Glomerular endothelial cell (primary cell): ENCODE data around the gene MORC2. TPM values are rescaled to one million over a fixed set of nuclear protein-coding genes. Genes with fewer than 3 reads are reported as not detected.

Experiments
- DNase-seq: peaks from one replicate; pipeline ENCODE4 v3.0.0-alpha.2; 2011; ENCODE audit warnings: low read depth, low spot score; ENCODE audit errors: extremely low read depth
- total RNA-seq: library from RNA; depleted of rRNA; stranded (reverse); fragments of >200 nt; gene quantifications from 2 replicates; pipeline ENCODE4 v1.2.3, GENCODE V29; 2015

Gene MORC2
- total RNA-seq, 1 donor from 2014 or later, result 37.3 TPM

DNA sequence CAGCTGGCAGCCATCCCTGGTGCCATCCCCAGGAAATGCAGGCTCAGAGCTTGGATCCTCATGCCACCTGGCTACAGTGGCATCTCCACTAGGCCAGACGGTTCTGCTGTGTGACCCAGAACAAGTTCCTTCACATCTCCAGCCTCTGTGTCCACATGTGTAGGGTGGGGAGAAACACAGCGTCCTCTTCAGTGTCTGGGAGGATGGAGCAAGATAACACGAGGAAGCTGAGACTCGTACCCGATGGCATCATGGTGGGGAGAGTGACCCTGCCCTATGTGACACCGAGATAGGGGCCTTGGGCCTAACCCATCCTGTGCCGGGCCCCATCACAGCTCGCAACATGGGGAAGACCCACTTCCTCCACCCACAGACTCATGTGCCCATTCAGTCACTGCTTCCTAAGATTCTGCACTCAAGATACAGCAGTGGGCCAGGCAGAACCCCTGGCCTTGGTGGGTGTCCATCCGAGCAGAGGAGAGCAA is 78.5 kb downstream of the MORC2 start:
- no peak for DNase-seq

DNA sequence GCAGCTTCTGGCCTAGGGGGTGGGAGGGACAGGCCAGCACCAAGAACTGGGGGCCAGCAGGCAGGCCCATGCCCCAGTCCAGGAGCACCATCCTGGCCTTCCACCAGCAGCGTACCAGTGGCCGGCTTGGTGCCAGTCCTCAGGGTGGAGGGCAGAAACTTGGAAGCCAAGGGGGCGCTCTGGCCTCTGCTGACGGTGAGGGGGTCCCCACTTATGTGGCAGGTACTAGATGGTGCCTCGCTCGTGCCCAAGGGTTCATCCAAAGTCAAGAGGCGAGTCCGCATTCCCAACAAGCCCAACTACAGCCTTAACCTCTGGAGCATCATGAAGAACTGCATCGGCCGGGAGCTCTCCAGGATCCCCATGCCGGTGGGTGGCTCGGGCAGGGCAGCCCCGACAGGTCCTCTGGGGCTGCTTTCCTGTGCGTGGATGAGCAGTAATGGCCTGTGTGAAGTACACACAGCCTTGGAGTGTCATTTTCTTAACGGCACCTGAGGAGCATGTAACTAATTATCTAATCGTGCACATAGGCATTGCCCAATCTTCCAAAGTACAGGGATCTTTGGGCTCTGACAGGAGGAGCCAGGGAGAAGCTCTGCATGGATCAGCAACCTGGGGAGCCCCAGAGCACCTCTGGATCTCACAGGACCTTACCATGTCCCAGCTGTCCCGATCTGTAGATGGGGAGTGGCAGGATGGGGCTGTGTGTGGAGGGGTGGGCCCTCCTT is 79.1 kb downstream of the MORC2 start:
- DNase-seq, result no peak

DNA sequence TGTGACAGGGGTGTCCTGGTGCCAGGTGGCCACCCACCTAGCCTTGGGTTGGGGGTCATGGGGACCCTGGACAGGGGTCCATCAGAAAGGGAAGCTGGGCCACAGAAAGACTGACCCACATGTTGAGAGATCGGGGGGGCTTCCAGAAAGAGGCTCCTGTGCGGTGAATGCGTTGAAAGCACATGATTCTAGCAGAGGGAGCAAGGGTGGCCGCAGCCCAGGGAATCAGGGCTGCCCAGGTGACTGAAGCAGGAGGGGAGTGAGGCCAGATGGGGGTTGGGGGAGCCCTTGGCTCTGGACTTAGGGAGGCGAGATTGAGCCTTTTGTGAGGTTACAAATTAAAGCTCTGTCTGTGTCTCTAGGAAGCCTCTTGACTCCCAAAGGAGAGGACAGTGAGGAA is 80.7 kb downstream of the MORC2 start:
- no peak for DNase-seq

DNA sequence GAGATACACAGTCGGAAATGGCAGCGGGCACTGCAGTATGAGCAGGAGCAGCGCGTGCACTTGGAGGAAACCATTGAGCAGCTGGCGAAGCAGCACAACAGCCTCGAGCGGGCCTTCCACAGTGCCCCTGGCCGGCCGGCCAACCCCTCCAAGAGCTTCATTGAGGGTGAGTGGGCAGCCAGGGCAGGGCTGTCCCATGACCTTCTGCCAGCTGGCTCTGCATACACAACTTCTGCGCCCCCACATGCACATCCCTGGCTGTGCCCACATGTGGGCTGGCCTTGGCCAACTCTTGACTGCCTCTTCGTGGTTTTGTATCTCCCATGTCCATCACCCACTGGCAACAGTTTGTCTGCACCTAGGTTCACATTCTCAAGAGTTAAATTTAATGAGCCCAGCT is 81.1 kb downstream of the MORC2 start:
- no peak for DNase-seq

DNA sequence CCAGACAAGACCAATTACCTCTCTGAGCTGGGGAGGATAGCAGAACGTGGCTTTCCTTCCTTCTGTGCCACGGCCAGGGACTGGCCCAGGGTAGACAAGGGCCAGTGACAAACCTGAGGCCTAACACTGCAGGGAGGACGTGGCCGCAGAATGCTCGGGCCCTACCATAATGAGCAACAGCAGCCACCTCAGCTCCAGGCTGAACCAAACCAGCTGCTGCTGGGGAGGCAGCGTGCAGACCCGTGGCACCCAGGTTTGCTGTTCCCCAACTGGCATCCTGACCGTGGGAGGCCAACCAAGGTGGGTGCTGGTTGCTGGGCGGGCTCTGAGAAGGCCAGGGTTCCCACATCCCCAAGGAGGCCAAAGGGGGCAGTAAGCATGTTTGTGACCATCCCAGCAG is 83.0 kb downstream of the MORC2 start:
- DNase-seq, result no peak

DNA sequence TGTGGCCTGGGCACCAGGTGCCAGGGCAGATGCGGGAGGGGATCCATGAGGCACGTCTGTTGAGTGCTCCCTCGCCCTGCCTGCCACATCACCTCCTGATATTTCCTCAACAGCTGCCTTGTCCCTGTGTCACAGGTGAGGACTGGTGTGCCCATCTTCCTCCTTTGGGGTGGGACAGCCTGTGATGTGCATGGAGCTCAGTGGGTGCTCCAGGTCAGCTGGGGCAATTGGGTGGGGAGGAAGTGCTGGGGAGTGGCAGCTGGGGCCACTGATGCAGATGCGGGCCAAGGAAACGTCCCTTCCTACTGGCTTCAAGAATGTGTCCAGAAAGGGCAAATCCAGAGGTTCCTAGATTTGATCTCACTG is 83.6 kb downstream of the MORC2 start:
- DNase-seq, result no peak

DNA sequence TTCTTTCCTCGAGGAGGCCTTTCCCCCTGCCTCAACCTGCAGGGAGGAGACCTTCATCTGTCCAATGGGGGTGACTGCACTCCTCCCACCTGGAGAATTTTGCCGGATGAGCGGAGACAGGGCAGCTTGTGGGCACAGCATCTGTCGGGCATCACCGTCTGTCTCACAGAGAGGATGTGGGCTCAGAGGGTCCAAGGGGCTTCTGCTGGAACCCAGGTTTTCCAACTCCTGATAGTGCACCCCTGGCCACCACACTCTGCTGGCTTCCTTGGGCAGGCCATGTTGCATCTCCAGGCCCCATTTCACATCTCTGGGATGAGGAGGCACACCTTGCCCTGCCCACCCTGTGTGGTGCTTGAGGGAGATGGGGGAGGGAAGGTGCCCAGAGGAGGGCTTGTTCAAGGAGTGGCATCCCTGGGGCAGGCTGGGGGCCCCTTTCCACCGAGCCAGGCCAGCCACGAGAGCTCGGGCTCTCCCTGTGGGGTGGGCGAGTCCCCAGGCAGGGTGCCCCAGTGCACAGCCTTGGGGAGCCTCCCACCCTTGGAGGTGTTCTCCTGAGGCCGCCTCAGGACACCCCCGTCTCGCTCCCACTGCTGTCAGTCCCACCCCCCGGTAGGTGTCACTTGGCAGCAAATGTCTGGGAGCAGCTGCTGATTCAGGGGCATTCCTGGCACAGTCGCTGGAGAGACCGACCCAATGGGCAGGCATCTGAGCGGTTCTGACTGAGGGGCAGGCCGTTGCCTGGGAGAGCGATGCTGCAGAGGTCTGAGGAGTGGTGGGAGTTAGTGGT is 84.2 kb downstream of the MORC2 start:
- no peak for DNase-seq

DNA sequence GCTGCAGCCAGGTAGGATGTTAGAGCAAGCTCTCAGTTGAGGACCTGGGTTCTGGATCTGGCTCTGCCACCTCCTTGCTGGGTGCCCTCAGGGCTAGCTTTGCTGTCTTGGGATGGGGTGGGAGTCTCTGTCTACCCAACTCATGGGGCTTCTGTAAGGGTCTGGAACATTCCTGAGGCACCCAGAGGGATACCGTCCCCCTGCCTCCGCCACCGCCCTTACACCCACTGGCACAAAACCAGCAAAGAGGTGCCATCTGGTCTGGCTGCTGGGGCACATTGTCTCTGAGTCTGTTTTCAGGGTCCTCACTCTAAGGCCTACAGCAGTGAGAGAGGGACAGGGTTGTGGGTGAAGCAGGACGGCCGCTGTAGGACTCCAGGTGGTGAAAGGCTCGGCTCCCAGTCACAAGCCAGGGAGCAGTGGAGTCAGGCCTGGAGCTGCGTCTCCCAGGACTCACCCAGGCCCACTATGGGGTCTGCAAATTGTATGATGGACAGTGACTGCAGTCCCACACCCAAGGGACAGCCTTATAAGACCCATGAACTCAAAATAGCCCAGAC is 84.9 kb downstream of the MORC2 start:
- DNase-seq, result no peak

DNA sequence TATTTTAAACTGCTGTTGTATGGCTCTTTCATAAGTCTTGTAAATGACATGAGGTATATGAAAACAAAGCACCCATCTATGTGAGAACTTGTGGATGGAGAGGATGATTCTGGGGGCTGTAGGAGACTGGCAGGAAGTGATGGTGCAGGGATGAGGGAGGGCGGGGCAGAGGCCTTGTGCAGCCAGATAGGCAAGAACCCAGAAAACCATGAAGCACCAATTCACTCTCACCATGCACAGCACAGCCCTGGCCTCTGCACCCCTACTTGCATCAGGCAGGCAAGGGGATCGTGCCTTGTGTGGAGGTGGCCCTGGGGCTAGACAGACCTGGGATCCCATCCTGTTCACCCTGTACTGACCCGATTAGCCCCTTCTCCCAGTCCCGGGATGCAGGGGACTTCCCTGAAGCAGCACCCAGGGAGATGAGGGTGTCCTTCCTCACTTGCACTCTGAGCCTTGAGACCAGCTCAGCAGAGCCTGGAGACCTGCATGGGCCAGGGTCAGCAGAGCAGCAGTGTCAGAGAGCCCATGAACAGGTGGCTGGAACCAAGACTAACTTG is 85.5 kb downstream of the MORC2 start:
- no peak for DNase-seq

DNA sequence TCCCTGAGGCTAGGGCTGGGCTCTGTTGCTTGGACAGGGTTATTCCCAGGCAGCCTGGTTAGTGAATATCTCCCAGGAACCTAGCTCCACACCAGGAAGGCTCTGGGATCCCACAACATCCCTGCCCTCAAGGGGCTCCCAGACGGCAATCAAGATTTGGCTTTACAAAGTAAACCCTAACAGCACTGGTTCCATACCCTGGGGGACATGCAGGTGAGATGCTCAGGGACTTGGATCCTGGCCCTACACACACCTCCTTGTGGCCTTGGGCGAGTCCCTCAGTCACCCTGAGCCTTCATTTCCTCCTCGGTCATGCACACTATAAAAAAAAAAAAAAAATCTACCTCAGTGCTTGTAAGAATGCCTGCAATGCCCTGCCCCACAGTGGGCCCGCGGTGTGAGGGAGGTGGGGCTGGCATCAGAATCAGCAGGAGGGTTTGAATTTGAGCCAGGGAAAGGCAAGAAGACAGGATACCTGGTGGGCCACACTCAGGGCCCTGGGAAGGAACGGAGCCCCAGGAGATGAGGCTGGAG is 86.3 kb downstream of the MORC2 start:
- no peak for DNase-seq

DNA sequence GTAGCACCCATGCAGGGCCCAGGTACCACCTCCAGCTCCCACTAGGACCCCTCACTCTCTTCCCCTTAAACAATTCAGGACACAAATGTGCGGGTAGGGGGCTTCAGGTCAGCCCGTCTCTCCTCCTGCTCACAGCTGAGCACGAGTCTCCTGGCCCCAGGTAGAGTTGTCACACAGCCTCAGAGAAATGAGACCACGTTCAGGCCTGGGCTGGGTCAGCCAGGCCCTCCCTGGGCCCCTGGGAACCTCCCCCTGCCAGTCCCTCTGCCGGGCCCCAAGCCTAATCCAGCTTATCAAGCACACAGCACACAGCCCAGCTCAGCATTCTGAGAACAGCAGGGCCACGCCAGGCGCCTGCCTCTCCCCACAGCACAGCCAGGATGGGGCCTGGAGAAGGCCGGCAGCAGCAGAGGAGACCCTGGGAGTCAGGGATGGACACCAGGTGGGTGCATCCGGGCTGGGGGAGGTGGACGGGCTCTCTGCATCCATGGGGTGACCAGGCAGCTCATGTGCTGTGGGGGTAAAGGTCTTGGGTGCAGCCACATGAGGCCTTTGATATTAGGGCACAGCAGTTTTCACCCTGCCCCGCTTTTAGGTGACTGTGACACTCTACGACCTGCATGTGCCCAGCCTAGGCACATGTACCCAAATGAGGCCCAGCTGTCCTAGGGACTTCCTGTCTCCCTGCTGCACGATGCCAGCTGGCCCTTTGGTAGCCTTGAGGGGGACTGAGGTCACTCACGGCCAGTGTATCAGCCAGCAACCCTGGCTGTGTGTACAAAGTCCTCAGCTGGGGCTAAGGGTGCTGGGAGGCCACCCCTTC is 87.0 kb downstream of the MORC2 start:
- no peak for DNase-seq

DNA sequence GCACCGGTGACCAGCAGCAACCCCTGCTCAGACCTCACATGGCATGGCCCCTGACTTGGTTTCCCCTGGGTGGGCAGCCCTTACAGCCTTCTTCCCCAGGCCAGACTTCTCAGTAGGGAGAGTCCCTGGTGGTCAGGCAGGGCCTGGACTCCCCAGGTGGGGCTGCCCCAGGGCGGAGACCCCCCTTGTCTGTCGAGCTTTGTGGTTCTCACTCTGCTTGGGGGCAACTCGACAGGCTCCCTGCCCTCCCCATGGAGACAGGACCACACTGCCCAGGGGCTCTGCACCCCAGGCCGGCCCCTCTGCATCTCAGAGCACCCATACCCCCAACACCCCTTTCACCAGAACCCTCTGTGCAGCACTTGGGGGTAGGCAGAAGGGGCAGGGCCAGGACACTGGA is 87.7 kb downstream of the MORC2 start:
- no peak for DNase-seq

DNA sequence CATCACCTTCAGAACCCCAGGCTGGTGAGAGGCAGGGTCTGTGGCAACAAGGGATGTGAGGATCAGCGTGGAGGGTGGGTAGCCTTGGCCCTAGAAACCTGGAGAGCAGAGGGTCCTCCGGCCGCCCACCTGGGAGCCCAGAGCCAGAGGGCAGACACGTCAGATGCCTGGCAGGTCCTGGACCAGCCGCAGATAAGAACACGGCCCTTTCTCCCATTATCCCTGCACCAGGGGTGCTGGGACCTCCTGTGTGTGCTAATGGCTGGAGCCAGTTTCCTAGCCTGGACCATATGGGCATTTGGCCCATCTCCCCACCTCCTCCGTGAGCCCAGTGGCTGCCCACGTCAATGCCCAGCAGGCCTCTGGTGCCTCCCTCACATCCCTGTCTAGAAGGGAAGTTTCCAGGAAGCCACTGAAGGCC is 88.4 kb downstream of the MORC2 start:
- no peak for DNase-seq

DNA sequence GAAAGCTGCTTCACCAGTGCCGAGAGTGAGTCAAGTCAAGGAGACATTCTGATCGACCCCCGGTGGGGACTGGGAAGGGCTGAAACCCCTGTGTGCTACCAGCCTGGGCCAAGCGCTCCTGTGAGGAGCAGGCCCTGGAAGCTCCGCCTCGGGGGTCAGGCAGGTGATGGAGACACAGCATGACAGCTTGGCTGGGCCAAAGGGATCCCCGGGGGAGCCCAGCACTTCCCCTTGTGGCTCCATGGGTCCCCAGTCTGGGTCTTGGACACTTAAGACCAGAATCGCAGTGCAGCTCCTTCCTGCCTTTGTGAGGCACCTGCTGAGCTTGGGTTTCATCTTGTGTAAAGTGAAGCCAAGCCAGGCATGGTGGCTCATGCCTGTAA is 89.2 kb downstream of the MORC2 start:
- DNase-seq, result no peak

DNA sequence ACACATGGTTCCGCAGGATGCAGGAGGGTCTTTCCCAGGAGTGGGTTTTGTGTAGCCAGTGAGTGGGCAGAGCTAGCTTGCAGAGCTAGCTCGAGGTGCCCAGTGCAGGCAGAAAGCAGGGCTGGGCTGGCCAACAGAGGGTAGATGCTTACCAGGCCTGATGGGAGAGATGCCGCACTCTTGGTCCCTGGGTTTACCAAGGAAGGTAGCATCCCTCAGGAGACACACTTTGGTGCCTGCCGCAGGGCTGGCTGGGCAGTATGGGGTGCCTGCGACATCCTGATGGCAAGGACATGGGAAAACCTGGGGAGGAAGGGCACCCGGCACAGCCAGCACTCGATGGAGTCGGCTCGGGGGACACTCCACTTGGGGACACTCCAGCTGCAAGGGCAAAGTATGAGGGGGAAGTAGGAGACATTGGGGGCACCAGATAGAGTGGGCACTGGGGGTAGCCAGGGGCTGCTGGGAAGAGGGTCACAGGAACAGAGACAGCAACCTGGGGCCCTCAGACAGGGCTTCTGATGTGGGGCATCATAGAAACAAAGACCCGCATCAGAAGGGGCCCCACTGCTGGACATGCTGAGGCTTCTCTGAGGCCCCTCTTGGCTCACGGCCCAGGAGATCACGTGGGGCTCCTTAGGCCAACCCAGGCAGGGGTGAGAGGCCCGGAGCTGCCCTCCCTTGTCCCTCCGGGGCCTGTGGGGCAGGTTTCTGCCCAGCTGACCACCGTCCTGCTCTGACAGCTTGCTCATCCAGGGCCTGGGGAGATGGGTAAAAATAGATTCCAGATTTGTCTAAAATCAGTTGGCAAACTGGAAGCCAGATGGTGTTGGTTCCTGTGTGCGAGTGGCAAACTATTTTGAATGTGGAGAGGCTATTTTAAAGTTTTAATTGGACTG is 89.8 kb downstream of the MORC2 start:
- DNase-seq, result no peak

DNA sequence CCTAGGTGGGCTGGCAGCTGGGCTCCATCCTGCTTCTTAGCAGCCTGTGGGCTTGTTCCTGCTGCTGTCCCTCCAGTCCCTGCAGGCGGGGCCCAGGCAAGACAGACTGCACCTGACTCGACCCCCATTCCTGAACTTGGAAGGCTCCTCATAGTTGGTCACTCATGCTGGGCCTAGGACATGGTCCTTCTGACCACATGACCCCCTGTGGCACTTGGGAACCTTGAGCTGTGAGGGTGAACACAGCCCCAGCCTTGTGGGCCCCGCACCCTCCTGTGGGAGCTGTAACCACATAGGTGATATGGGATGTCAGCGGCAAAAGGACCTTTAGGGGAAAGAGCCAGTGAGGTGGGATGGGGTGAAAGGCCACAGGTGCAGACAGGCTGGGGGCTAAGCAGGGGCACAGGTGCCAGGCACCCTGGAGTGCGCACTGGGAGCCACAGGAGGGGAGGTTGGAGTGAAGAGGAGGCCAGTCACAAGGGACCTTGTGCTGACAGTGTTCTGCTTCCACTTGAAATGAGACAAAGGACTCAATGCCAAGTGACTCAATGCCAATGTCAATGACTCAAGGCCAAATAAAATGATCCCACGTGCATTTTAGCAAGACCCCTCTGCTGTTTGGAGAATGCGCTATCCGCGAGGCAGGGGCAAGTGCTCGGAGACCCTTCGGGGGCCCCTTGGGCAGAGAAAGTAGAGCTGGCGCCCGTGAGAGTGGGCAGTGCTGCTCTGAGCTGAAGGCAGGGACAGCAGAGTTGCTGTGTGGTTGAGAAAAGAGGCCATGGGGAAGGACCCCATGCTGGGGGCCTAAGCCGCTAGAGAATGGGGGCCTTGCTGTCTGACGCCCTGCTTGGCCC is 90.7 kb downstream of the MORC2 start:
- no peak for DNase-seq

DNA sequence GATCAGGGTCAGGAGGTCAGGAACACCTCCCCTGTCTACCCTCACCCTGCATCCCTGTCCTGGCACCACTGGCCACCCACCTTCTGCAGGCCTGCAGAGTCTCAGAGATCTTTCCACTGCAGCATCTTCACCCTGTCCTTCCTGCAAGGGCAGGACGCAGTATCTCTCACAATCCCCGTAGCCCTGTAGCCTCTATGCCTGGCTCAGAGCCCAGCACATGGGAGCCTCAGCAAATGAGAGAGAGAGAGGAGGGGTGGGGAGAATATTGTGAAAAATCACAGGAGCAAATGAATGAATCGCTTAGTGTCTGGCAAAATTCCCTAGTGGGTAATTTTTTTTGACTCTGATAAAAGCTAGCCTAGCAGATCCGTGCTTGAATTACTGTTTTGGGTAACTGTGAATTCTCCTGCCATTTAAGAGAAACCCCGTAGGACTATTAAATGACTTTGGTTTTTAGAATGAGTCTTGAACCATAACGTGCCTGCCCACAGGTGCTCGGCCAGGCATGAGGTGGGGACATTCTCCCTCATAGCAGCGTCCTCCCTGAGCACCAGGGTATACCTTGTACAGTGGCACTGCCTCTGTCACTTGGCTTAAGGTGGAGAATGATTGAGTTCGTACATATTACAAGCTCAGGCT is 91.5 kb downstream of the MORC2 start:
- no peak for DNase-seq

DNA sequence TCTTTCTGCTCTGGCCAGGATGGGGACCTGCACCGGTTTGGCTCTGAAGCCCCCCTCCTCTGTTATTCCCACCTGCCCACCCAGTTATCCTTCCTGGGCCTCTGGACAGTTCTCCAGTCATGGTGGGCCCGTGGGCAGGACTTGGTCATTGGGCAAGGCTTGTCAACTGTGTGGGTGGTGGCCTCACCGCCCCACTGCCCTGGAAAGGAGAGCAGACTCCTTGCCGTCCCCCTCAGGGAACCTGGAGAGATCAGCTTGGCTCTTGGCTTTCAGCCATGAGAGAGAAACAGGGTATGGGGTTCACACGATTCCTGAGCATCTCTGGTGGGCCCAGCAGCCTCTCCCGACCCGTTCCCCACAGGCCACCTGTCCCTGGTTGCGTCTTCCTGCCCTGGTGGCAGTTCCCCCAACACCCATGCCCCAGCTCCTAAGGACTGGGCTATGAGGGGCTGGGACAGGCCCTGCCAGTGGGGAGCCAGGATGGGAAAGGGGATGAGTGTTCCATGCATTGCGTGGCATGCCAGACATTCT is 92.3 kb downstream of the MORC2 start:
- DNase-seq, result no peak
